PFSK-1 (cell line): Measurements from ENCODE around the gene JPT2.

ENCODE experiments used
- FOXP2 ChIP-seq: optimal IDR thresholded peaks from 2 replicates; pipeline ENCODE3; 2011; ENCODE audit warnings: borderline replicate concordance, control low read depth, inconsistent platforms; ENCODE audit not compliant: insufficient read depth; ENCODE audit errors: extremely low read length, extremely low read depth
- POLR2AphosphoS5 ChIP-seq: IDR thresholded peaks from 2 replicates; pipeline ENCODE4 v1.6.1; 2012; ENCODE audit warnings: low read depth, mild to moderate bottlenecking, control low read depth, low read length, moderate library complexity
- REST ChIP-seq, 2 experiments: IDR thresholded peaks; 2 replicates each; pipeline versions ENCODE4 v1.6.1 to v1.8.0; 2011 to 2012; ENCODE audit warnings: low read depth in 2 of 2, low read length in 2 of 2, control low read depth in 1 of 2, inconsistent platforms in 1 of 2, mild to moderate bottlenecking in 1 of 2, moderate library complexity in 1 of 2; ENCODE audit not compliant: insufficient read depth in 1 of 2
- SIN3A ChIP-seq: IDR thresholded peaks from 2 replicates; pipeline ENCODE4 v1.6.1; 2012; ENCODE audit warnings: mild to moderate bottlenecking, low read length, moderate library complexity, borderline replicate concordance; ENCODE audit not compliant: insufficient read depth
- TAF1 ChIP-seq: IDR thresholded peaks from 2 replicates; pipeline ENCODE4 v1.6.1; 2012; ENCODE audit warnings: low read length, control low read depth, borderline replicate concordance; ENCODE audit not compliant: insufficient read depth

The JPT2 gene

DNA sequence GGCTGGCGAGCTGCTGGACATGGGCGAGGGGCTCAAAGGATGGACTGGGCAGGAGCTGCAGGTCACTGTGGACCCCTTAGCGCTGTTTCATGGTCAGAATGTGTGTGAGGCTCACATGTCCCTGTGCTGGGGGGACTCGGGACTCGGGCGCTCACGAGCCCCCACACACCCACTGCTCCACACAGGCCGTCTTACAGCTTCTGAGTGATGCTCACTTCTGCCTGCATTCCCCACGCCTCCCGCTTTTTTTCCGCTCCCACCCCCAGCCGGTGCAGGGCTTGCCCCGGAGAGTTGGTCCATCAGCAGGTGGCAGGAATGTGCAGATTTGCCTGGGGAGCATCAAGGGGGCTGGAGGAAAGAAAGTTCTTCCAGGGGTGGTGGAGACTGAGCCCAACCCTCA, 20.2 kb upstream of the JPT2 start:
- no peak for TF ChIP-seq TAF1
- TF ChIP-seq FOXP2 = no peak
- no peak for TF ChIP-seq POLR2AphosphoS5
- no peak for TF ChIP-seq REST (IDR thresholded peaks at IDR 0.05; ENCODE audit: insufficient read depth in 1 of 2, low read depth in 2 of 2, low read length in 2 of 2)
- no peak for TF ChIP-seq SIN3A

DNA sequence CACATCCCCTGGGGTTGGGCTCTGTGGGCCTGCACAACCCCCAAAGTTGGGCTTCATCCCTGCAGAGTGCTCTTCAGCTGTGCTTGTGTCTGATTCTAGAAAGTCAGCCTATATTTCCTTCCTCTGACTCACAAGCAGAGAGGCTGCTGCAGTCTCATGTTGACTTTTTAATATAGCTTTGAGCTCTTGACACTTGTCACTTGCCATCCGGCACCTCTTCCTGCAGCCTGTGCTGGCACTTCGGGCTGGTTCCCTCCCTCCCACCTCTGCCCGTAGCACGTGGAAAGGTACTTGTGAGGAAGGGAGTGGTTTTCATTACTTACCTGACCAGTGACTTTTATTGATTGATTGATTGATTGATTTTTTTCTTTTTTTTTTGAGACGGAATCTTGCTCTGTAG, 19.0 kb upstream of the JPT2 start:
- TF ChIP-seq REST (IDR thresholded peaks at IDR 0.05; ENCODE audit: insufficient read depth in 1 of 2, low read depth in 2 of 2, low read length in 2 of 2) (no peak), TAF1 (no peak), SIN3A (no peak), FOXP2 (no peak), POLR2AphosphoS5 (no peak)

GRCh38 chr16:1661826-1662225, 16.3 kb upstream of the JPT2 start:
- no peak for TF ChIP-seq FOXP2
- TF ChIP-seq TAF1 = no peak
- TF ChIP-seq SIN3A = no peak
- TF ChIP-seq POLR2AphosphoS5 = no peak
- TF ChIP-seq REST (IDR thresholded peaks at IDR 0.05; ENCODE audit: insufficient read depth in 1 of 2, low read depth in 2 of 2, low read length in 2 of 2) = no peak

GRCh38 chr16:1662543-1662942, 15.5 kb upstream of the JPT2 start:
- no peak for TF ChIP-seq FOXP2
- TF ChIP-seq TAF1 = no peak
- no peak for TF ChIP-seq POLR2AphosphoS5
- TF ChIP-seq SIN3A = no peak
- no peak for TF ChIP-seq REST (IDR thresholded peaks at IDR 0.05; ENCODE audit: insufficient read depth in 1 of 2, low read depth in 2 of 2, low read length in 2 of 2)

GRCh38 chr16:1665829-1666228, 12.2 kb upstream of the JPT2 start:
- no peak for TF ChIP-seq FOXP2
- TF ChIP-seq POLR2AphosphoS5 = no peak
- no peak for TF ChIP-seq REST (IDR thresholded peaks at IDR 0.05; ENCODE audit: insufficient read depth in 1 of 2, low read depth in 2 of 2, low read length in 2 of 2)
- no peak for TF ChIP-seq SIN3A
- TF ChIP-seq TAF1 = no peak
